Caco-2 (cell line): Measurements from ENCODE around the gene KLLN. TPM values are rescaled to one million over a fixed set of nuclear protein-coding genes. Genes with fewer than 3 reads are reported as not detected.

ENCODE experiments used
- BruUV-seq: library from RNA; stranded (reverse); fragments of 400-500 nt; replicated peaks from 2 replicates; lab custom pipeline; 2021; lab: Mats Ljungman, UMichigan
- CTCF ChIA-PET: fragments of 300-600 bp; sonication (Branson Sonifier 250); formaldehyde crosslinking; loops from one replicate; lab custom pipeline; 2022; ENCODE audit warnings: antibody characterized with exemption; lab: Charles Lee
- POLR2A ChIA-PET: fragments of 300-600 bp; sonication (Branson Sonifier 250); formaldehyde crosslinking; loops from one replicate; lab custom pipeline; 2022; ENCODE audit warnings: antibody characterized with exemption; lab: Charles Lee
- DNase-seq, 2 experiments: peaks; one replicate each; pipeline versions ENCODE4 v3.0.0 to v3.0.0-alpha.2; 2020 to 2022
- H3K27me3 ChIP-seq: replicated peaks from 2 replicates; pipeline ENCODE4 v1.6.0; 2011; ENCODE audit warnings: low read length; ENCODE audit not compliant: control insufficient read depth, insufficient read depth
- H3K36me3 ChIP-seq: 2 replicates; pipeline ENCODE4 v1.5.1; 2011; ENCODE audit warnings: low read length; ENCODE audit not compliant: control insufficient read depth, insufficient read depth
- H3K4me1 ChIP-seq: fragments of 250-450 bp; sonication (Bioruptor Pico); 2 replicates; pipeline ENCODE4 v1.5.1; 2020; ENCODE audit warnings: mild to moderate bottlenecking
- H3K4me3 ChIP-seq: 2 replicates; pipeline ENCODE4 v1.5.1; 2011; ENCODE audit warnings: low read depth, mild to moderate bottlenecking, control low read depth, low read length
- H3K9me3 ChIP-seq: fragments of 250-450 bp; sonication (Bioruptor Pico); 2 replicates; pipeline ENCODE4 v1.5.1; 2020; ENCODE audit warnings: mild to moderate bottlenecking, moderate library complexity
- H3K27ac Mint-ChIP-seq: one replicate; pipeline ENCODE4 v1.8.0; 2022; ENCODE audit warnings: mixed read lengths; ENCODE audit not compliant: unreplicated experiment
- H3K27me3 Mint-ChIP-seq: one replicate; pipeline ENCODE4 v1.8.0; 2022; ENCODE audit warnings: mixed read lengths; ENCODE audit not compliant: insufficient read depth, unreplicated experiment
- H3K36me3 Mint-ChIP-seq: one replicate; pipeline ENCODE4 v1.8.0; 2022; ENCODE audit warnings: mild to moderate bottlenecking, mixed read lengths; ENCODE audit not compliant: insufficient read depth, unreplicated experiment
- H3K4me1 Mint-ChIP-seq: one replicate; pipeline ENCODE4 v1.8.0; 2022; ENCODE audit warnings: low read depth, mixed read lengths; ENCODE audit not compliant: unreplicated experiment
- H3K4me3 Mint-ChIP-seq: one replicate; pipeline ENCODE4 v1.8.0; 2022; ENCODE audit warnings: mild to moderate bottlenecking, moderate library complexity, mixed read lengths; ENCODE audit not compliant: unreplicated experiment
- H3K9me3 Mint-ChIP-seq: one replicate; pipeline ENCODE4 v1.8.0; 2022; ENCODE audit warnings: mixed read lengths; ENCODE audit not compliant: unreplicated experiment
- CTCF ChIP-seq, 2 experiments: fragments of 200-600 bp in 1 of 2; IDR thresholded peaks; 1 replicate in 1 of 2; 2 replicates in 1 of 2; pipeline versions ENCODE4 v1.5.1 to v1.8.0; 2011 to 2022; ENCODE audit warnings: antibody characterized with exemption in 1 of 2, control low read depth in 1 of 2, inconsistent platforms in 1 of 2, low read depth in 1 of 2, low read length in 1 of 2, mild to moderate bottlenecking in 1 of 2, moderate library complexity in 1 of 2; ENCODE audit not compliant: insufficient read depth in 1 of 2, severe bottlenecking in 1 of 2, unreplicated experiment in 1 of 2
- intact Hi-C: fragments of 100-400 bp; cut with micrococcal nuclease; formaldehyde crosslinking; loops from one replicate; pipeline ENCODE4 v1.10.0; 2022; ENCODE audit not compliant: unreplicated experiment
- total RNA-seq: library from RNA; stranded (reverse); gene quantifications from 2 replicates; pipeline ENCODE4 v1.2.3, GENCODE V29; 2022

The KLLN gene
- total RNA-seq, 1 experiment from 2014 or later = 1.2 TPM

- H3K27me3 Mint-ChIP-seq = no peaks in the 10 kb centered on the region
- Histone ChIP-seq H3K9me3 (no peaks in the 10 kb centered on the region), H3K4me1 (peaks cover 25% of the 10 kb centered on the region), H3K36me3 (no peaks in the 10 kb centered on the region), H3K27me3 (no peaks in the 10 kb centered on the region), H3K4me3 (no peak overlapping the region)
- ChIA-PET CTCF (no interaction called here), POLR2A (no interaction called here)
- peaks cover 6% of the 10 kb centered on the region for H3K4me1 Mint-ChIP-seq
- no peak overlapping the region for H3K27ac Mint-ChIP-seq
- H3K9me3 Mint-ChIP-seq = no peaks in the 10 kb centered on the region
- no peak overlapping the region for H3K4me3 Mint-ChIP-seq
- intact Hi-C loops = no loop called here
- TF ChIP-seq CTCF (IDR thresholded peaks at IDR 0.05; ENCODE audit: insufficient read depth in 1 of 2, low read depth in 1 of 2, low read length in 1 of 2, severe bottlenecking in 1 of 2, unreplicated experiment in 1 of 2) = no peak
- H3K36me3 Mint-ChIP-seq = peaks cover 7% of the 10 kb centered on the region
- no TSS peak for BruUV-seq
- no peak for DNase-seq
Measured at GRCh38 chr10:87838650-87839049, 24.7 kb downstream of the KLLN start.

GRCh38 chr10:87837445-87837844 lies 25.9 kb downstream of the KLLN start:
- TF ChIP-seq CTCF (IDR thresholded peaks at IDR 0.05; ENCODE audit: insufficient read depth in 1 of 2, low read depth in 1 of 2, low read length in 1 of 2, severe bottlenecking in 1 of 2, unreplicated experiment in 1 of 2) = no peak
- Mint-ChIP-seq H3K4me1 (peaks cover 8% of the 10 kb centered on the region), H3K27ac (no peak overlapping the region), H3K9me3 (no peaks in the 10 kb centered on the region), H3K27me3 (no peaks in the 10 kb centered on the region), H3K4me3 (no peak overlapping the region), H3K36me3 (peaks cover 4% of the 10 kb centered on the region)
- POLR2A ChIA-PET = no interaction called here
- CTCF ChIA-PET = no interaction called here
- H3K36me3 ChIP-seq = no peaks in the 10 kb centered on the region
- no peaks in the 10 kb centered on the region for H3K27me3 ChIP-seq
- intact Hi-C loops = no loop called here
- no peak for DNase-seq
- peaks cover 18% of the 10 kb centered on the region for H3K4me1 ChIP-seq
- no peaks in the 10 kb centered on the region for H3K9me3 ChIP-seq
- no peak overlapping the region for H3K4me3 ChIP-seq
- no TSS peak for BruUV-seq

- no peak for TF ChIP-seq CTCF (IDR thresholded peaks at IDR 0.05; ENCODE audit: insufficient read depth in 1 of 2, low read depth in 1 of 2, low read length in 1 of 2, severe bottlenecking in 1 of 2, unreplicated experiment in 1 of 2)
- no peak overlapping the region for H3K4me3 Mint-ChIP-seq
- CTCF ChIA-PET = no interaction called here
Measured at GRCh38 chr10:87836098-87836497, 27.2 kb downstream of the KLLN start.

More at GRCh38 chr10:87836098-87836497, 27.2 kb downstream of the KLLN start:
- no peak overlapping the region for H3K27ac Mint-ChIP-seq
- H3K4me1 Mint-ChIP-seq = peaks cover 6% of the 10 kb centered on the region
- H3K9me3 ChIP-seq = no peaks in the 10 kb centered on the region
- no peaks in the 10 kb centered on the region for H3K36me3 Mint-ChIP-seq
- H3K36me3 ChIP-seq = no peaks in the 10 kb centered on the region
- H3K27me3 Mint-ChIP-seq = no peaks in the 10 kb centered on the region
- DNase-seq = no peak
- H3K4me1 ChIP-seq = peaks cover 4% of the 10 kb centered on the region
- POLR2A ChIA-PET = no interaction called here
- no peaks in the 10 kb centered on the region for H3K9me3 Mint-ChIP-seq
- BruUV-seq = no TSS peak
- no peaks in the 10 kb centered on the region for H3K27me3 ChIP-seq
- H3K4me3 ChIP-seq = no peak overlapping the region
- intact Hi-C loops = no loop called here
